GM12878 (cell line): ENCODE results near the gene PPIB. TPM values are rescaled to one million over a fixed set of nuclear protein-coding genes. Genes with fewer than 3 reads are reported as not detected.

Experiments
- EGR1 ChIP-seq, 2 experiments: IDR thresholded peaks; 1 replicate in 1 of 2; 2 replicates in 1 of 2; pipeline ENCODE4 v1.6.1; 2011 to 2012; ENCODE audit warnings: low read depth in 2 of 2, low read length in 2 of 2, borderline replicate concordance in 1 of 2, mild to moderate bottlenecking in 1 of 2, moderate library complexity in 1 of 2
- FOXK2 ChIP-seq: fragments of 450-650 bp; IDR thresholded peaks from 2 replicates; pipeline ENCODE4 v1.6.1; 2017; ENCODE audit warnings: mild to moderate bottlenecking, moderate library complexity
- POLR2AphosphoS5 ChIP-seq: IDR thresholded peaks from 2 replicates; pipeline ENCODE4 v1.6.1; 2011; ENCODE audit warnings: mild to moderate bottlenecking, low read length, inconsistent platforms
- RAD51 ChIP-seq: fragments of 450-650 bp; IDR thresholded peaks from 2 replicates; pipeline ENCODE4 v1.6.1; 2016; ENCODE audit warnings: moderate library complexity, mild to moderate bottlenecking, inconsistent platforms
- YY1 ChIP-seq: IDR thresholded peaks from 2 replicates; pipeline ENCODE4 v1.6.1; 2011; ENCODE audit warnings: low read depth, mild to moderate bottlenecking, low read length
- polyA plus RNA-seq, 11 experiments: library from polyadenylated mRNA; depleted of rRNA in 4 of 11; unstranded in 6 of 11; stranded (reverse) in 5 of 11; fragments of >200 nt; fragmentation: Nextera tagmentation in 4 of 11; fragmentation: Illumina TruSeq in 1 of 11; extraction: Ambion mirVana in 4 of 11; extraction: Trizol in 1 of 11; gene quantifications; 1 replicate in 1 of 11; 2 replicates in 10 of 11; pipeline versions ENCODE4 v1.2.1 to v1.2.3, GENCODE V29; 2011 to 2016; ENCODE audit warnings: inconsistent platforms in 2 of 11, missing spikeins in 2 of 11, low read depth in 1 of 11
- total RNA-seq, 4 experiments: library from RNA; depleted of rRNA in 3 of 4; stranded (reverse); fragments of >200 nt in 3 of 4; fragmentation: Illumina TruSeq in 1 of 4; extraction: Trizol in 1 of 4; gene quantifications; 2 replicates each; pipeline versions ENCODE4 v1.2.1 to v1.2.3, GENCODE V29; 2013 to 2021
- TF ChIP-seq, protein P1 (sequence below): IDR thresholded peaks from 2 replicates; pipeline ENCODE4 v1.6.1; 2011; ENCODE audit warnings: borderline replicate concordance, low read depth, mild to moderate bottlenecking, moderate library complexity, mixed read lengths, low read length; ENCODE audit not compliant: insufficient read depth; ENCODE audit errors: extremely low read length
- TF ChIP-seq, protein P2 (sequence below): fragments of 150-350 bp; IDR thresholded peaks from 2 replicates; pipeline ENCODE4 v1.6.1; 2014; ENCODE audit warnings: mild to moderate bottlenecking, low read depth, low read length
- TF ChIP-seq, protein P3 (sequence below): fragments of 450-650 bp; IDR thresholded peaks from 2 replicates; pipeline ENCODE4 v1.6.1; 2017; ENCODE audit warnings: mild to moderate bottlenecking, moderate library complexity

The PPIB gene
- total and polyA plus RNA-seq, 10 of the 15 experiments (the other 5 are each of a cell fraction or from before 2014, with no cell fraction given), result 344 to 936 (median 508) TPM

DNA sequence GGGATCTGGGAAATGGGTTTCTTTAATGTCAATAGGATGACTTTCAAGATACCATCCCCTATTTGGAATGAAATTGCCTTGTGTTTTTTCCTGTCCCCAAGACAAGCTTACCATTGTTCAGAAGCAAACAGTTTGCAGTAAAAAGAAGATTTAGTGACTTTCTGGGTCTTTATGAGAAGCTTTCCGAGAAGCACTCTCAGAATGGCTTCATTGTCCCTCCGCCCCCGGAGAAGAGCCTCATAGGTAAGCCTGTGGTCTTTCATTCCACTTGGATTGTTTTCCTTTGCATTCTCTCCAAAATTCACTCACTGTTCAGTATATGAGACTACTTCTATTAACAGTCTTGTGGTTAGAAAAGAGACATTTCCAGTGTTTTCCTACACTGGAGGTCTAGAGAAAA is 36.8 kb downstream of the PPIB start (continued):
- TF ChIP-seq, protein P1, sequence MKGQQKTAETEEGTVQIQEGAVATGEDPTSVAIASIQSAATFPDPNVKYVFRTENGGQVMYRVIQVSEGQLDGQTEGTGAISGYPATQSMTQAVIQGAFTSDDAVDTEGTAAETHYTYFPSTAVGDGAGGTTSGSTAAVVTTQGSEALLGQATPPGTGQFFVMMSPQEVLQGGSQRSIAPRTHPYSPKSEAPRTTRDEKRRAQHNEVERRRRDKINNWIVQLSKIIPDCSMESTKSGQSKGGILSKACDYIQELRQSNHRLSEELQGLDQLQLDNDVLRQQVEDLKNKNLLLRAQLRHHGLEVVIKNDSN, result no peak
- TF ChIP-seq EGR1 (IDR thresholded peaks at IDR 0.05; ENCODE audit: borderline replicate concordance in 1 of 2, low read depth in 2 of 2, low read length in 2 of 2) (no peak), FOXK2 (no peak), RAD51 (no peak), YY1 (no peak), POLR2AphosphoS5 (no peak)
- TF ChIP-seq, protein P2, sequence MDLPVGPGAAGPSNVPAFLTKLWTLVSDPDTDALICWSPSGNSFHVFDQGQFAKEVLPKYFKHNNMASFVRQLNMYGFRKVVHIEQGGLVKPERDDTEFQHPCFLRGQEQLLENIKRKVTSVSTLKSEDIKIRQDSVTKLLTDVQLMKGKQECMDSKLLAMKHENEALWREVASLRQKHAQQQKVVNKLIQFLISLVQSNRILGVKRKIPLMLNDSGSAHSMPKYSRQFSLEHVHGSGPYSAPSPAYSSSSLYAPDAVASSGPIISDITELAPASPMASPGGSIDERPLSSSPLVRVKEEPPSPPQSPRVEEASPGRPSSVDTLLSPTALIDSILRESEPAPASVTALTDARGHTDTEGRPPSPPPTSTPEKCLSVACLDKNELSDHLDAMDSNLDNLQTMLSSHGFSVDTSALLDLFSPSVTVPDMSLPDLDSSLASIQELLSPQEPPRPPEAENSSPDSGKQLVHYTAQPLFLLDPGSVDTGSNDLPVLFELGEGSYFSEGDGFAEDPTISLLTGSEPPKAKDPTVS, result no peak
- TF ChIP-seq, protein P3, sequence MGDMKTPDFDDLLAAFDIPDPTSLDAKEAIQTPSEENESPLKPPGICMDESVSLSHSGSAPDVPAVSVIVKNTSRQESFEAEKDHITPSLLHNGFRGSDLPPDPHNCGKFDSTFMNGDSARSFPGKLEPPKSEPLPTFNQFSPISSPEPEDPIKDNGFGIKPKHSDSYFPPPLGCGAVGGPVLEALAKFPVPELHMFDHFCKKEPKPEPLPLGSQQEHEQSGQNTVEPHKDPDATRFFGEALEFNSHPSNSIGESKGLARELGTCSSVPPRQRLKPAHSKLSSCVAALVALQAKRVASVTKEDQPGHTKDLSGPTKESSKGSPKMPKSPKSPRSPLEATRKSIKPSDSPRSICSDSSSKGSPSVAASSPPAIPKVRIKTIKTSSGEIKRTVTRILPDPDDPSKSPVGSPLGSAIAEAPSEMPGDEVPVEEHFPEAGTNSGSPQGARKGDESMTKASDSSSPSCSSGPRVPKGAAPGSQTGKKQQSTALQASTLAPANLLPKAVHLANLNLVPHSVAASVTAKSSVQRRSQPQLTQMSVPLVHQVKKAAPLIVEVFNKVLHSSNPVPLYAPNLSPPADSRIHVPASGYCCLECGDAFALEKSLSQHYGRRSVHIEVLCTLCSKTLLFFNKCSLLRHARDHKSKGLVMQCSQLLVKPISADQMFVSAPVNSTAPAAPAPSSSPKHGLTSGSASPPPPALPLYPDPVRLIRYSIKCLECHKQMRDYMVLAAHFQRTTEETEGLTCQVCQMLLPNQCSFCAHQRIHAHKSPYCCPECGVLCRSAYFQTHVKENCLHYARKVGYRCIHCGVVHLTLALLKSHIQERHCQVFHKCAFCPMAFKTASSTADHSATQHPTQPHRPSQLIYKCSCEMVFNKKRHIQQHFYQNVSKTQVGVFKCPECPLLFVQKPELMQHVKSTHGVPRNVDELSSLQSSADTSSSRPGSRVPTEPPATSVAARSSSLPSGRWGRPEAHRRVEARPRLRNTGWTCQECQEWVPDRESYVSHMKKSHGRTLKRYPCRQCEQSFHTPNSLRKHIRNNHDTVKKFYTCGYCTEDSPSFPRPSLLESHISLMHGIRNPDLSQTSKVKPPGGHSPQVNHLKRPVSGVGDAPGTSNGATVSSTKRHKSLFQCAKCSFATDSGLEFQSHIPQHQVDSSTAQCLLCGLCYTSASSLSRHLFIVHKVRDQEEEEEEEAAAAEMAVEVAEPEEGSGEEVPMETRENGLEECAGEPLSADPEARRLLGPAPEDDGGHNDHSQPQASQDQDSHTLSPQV, result no peak
